GM12878 (cell line): Measurements from ENCODE around the gene ZNF776.

ENCODE experiments used
- CEBPB ChIP-seq, 2 experiments: fragments of 150-350 bp in 1 of 2; IDR thresholded peaks; 2 replicates each; pipeline ENCODE4 v1.6.1; 2012 to 2014; ENCODE audit warnings: low read depth in 2 of 2, low read length in 2 of 2, borderline replicate concordance in 1 of 2, inconsistent platforms in 1 of 2
- CHD4 ChIP-seq: fragments of 200-600 bp; sonication (generic); IDR thresholded peaks from 2 replicates; pipeline ENCODE4 v1.6.1; 2016; ENCODE audit warnings: mild to moderate bottlenecking
- RAD51 ChIP-seq: fragments of 450-650 bp; IDR thresholded peaks from 2 replicates; pipeline ENCODE4 v1.6.1; 2016; ENCODE audit warnings: moderate library complexity, mild to moderate bottlenecking, inconsistent platforms

- no peak for TF ChIP-seq CEBPB (IDR thresholded peaks at IDR 0.05; ENCODE audit: borderline replicate concordance in 1 of 2, low read depth in 2 of 2, low read length in 2 of 2)
- TF ChIP-seq CHD4: no peak
- TF ChIP-seq RAD51: no peak
These were observed 26.9 kb downstream of the ZNF776 start for GRCh38 chr19:57773488-57773887.
